Measurements from ENCODE around the gene MYOM3. TPM values are rescaled to one million over a fixed set of nuclear protein-coding genes. Genes with fewer than 3 reads are reported as not detected.
A peak's percentile ranks its signal among the peaks of the same experiment; 100 is the strongest.
"Not testable (repeated sequence)": the region's sequence is repeated elsewhere in the genome, so short reads cannot be mapped to it uniquely, and the experiment has no call there.

The MYOM3 gene
- total RNA-seq, 1 experiment from 2014 or later: 0.03 TPM

DNA sequence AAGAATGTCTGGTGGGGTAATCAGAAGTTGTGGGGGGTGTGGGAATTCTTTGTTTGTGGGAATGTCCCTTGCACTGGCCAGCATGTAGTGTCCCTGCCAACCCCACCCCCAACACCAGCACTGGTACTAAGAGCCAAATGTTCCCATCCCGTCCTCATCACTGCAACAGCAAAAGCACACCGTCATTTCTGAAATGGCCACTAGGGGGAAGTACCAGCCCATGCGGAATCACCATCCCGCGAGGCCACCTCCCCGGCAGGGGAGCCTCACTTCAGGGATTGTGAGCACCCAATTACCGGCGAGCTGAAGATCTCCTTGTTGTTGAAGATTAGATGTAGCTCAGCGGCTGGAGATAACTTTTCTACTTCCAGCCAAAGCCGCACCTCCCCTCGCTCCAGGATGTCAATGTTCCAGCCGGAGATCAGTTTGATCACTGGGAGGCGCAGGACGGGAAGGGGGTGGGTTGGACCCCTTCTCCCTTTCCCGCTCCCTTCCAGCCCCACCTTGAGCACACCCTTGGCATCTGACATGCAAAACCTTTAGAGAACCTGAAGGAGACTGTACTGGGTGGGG, 41.0 kb downstream of the MYOM3 start:
- peak; percentile 90 for DNase-seq
- peak overlapping the region; percentile 25; the same call in 1 of the 2 replicates for H3K4me3 ChIP-seq (ENCODE audit: insufficient read depth, low read depth, low read length)
- H3K27me3 ChIP-seq (ENCODE audit: control insufficient read depth, insufficient read depth, low read length): no peaks in the 10 kb centered on the region; the same call in 1 of the 2 replicates
- no peaks in the 10 kb centered on the region for H3K36me3 ChIP-seq (replicated peaks; ENCODE audit: control insufficient read depth, insufficient read depth, low read length)

DNA sequence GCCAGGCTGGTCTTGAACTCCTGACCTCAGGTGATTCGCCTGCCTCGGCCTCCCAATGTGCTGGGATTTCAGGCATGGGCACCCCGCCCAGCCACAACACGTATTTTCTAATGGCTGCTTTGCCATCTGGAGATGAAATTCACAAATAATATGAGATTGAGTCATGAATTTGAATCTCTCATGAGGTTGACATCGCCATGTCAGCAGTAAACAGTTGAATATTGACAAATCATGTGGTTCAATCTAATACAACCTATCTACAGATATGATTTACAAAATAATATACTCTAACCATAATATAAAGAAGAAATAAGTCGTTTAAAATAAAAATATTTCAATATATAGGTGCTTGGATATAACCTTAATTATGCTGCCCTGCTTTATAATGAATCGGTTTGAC, 42.1 kb downstream of the MYOM3 start:
- no peaks in the 10 kb centered on the region for H3K36me3 ChIP-seq (replicated peaks; ENCODE audit: control insufficient read depth, insufficient read depth, low read length)
- H3K27me3 ChIP-seq (ENCODE audit: control insufficient read depth, insufficient read depth, low read length): no peaks in the 10 kb centered on the region; the same call in 1 of the 2 replicates
- no peak overlapping the region for H3K4me3 ChIP-seq (ENCODE audit: insufficient read depth, low read depth, low read length)
- no peak for DNase-seq

DNA sequence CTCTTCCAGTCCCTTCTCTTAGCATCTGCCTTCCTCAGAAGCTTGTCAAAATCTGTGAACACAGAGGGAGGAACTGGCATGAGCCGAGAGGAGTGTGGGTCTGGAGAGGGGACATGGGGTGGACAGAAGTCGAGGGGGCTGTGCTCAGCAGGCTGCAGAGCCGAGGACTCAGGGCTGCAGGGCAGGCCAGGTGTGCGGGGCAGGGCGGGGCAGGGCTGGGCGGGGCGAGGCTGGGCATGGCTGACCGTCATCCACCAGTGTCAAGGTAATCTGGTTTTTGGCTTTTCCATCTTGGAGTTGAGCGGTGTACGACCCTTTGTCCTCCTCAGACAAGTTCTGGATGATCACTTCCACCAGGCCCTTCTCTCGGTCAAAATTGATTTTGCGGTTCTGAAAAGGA, 44.0 kb downstream of the MYOM3 start:
- DNase-seq: peak; percentile 31
- no peaks in the 10 kb centered on the region for H3K36me3 ChIP-seq (replicated peaks; ENCODE audit: control insufficient read depth, insufficient read depth, low read length)
- no peak overlapping the region for H3K4me3 ChIP-seq (ENCODE audit: insufficient read depth, low read depth, low read length)
- H3K27me3 ChIP-seq (ENCODE audit: control insufficient read depth, insufficient read depth, low read length): no peaks in the 10 kb centered on the region; the same call in 1 of the 2 replicates

DNA sequence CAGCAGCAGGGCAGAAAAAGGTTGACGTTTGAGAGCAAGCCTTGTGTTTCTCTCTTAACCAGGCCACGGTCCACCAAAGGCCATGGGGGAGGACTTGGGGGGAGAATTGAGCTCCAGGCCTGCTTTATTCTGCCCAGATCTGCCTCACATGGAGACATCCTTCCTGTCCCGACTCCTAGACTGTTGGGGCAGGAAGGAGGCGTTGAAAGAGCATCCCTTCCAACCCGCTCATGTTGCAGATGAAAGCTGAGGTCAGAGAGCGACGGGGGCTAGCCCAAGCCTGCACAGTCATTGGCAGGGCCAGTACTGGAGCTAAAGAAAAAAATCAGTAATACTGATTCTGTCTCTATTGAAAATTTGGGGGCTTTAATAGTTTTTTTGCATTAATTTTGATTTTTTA, 46.6 kb downstream of the MYOM3 start:
- Histone ChIP-seq H3K27me3 (ENCODE audit: control insufficient read depth, insufficient read depth, low read length) (no peaks in the 10 kb centered on the region), H3K4me3 (ENCODE audit: insufficient read depth, low read depth, low read length) (no peak overlapping the region), H3K36me3 (replicated peaks; ENCODE audit: control insufficient read depth, insufficient read depth, low read length) (no peaks in the 10 kb centered on the region)
- no peak for DNase-seq

DNA sequence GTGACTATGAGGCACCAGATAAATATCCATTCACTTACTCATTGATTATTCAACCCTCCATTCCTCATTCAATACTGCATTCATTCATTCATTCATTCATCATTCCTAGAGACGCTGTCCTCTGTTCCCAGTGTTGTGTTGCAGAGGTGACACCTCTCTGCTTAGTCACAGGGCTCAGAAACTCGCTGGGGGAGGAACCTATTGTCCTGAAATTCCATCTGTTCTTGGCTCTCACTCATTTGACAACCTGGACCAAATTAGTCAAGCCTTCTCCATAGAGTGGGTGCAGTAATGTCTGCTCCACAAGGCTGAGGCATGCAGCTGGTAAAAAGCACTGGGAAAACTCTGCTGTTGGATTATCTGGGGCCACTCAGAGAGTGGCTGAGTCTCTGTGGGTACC, 49.7 kb downstream of the MYOM3 start:
- Histone ChIP-seq H3K36me3 (replicated peaks; ENCODE audit: control insufficient read depth, insufficient read depth, low read length) (no peaks in the 10 kb centered on the region), H3K27me3 (ENCODE audit: control insufficient read depth, insufficient read depth, low read length) (no peaks in the 10 kb centered on the region), H3K4me3 (ENCODE audit: insufficient read depth, low read depth, low read length) (no peak overlapping the region)
- no peak for DNase-seq

DNA sequence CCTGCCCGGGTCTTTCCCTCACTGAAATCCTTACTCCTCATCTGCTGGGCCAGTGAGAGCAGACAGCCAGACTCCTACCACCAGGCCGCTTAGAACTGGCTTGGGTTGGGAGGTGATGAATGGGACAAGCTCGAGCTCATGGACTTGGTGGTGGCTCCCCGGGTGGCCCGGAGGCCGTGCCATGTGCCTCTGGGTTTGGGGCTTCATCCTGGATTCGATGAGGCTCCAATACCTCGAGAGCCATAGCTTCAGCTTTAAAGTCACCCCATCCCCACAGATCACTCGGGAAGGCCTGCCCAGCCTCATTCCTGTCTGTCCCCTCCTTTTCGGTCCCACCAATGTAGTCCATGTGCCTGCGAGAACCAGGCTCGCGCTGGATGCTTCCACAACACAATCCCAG, 51.5 kb downstream of the MYOM3 start:
- no peaks in the 10 kb centered on the region for H3K36me3 ChIP-seq (replicated peaks; ENCODE audit: control insufficient read depth, insufficient read depth, low read length)
- peak; percentile 13 for DNase-seq
- no peak overlapping the region for H3K4me3 ChIP-seq (ENCODE audit: insufficient read depth, low read depth, low read length)
- H3K27me3 ChIP-seq (ENCODE audit: control insufficient read depth, insufficient read depth, low read length): no peaks in the 10 kb centered on the region

DNA sequence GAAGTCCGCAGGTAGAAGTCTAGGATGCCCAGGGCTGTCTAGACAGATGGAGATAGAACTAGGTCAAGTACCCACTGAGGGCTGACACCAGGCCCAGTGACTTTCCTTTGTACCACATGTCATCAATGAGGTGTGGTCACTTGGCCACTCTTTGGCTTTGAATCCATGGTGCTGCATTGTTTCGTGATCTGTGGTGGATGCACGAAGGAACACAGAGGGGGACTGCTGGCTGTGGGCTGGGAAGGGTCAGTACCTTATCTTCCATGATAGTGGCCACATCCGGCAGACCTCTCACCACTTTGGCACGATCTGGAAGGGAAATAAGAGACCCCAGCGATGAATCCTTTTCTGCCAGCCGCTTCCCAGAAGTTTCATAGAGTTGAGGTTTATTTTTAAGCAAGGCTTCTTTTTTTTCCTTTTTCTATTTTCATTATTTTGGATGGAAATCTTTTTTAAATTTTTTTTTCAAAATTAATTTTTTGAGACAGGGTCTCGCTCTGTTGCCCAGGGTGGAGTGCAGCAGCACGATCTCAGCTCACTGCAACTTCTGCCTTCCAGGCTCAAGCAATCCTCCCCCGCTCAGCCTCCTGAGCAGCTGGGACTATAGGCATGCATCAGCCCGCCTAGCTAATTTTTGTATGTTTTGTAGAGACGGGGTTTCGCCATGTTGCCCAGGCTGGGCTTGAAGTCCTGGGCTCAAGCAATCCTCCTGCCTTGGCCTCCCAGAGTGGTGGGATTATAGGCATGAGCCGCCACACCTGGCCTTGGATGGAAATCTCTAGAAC, 53.1 kb downstream of the MYOM3 start:
- no peak overlapping the region for H3K4me3 ChIP-seq (ENCODE audit: insufficient read depth, low read depth, low read length)

DNA sequence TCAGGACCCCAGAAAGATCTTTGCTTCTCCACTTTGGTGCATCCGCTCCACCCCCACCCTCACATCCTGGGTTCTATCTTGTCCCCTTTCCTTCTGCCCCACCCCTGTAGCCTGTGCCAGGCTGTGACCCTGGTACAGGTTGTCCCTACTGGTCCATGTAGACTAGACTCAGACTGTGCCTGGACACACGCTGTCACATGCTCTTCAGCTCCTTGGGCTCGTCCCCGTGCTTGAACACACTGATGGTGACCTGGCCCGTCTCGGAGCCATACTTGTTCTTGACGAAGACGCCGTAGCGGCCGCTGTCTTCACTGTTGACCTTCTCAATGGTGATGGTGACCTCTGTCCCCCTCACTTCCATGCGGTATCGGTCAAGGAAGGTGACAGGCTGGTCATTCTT, 54.8 kb downstream of the MYOM3 start:
- H3K4me3 ChIP-seq (ENCODE audit: insufficient read depth, low read depth, low read length): no peak overlapping the region
- DNase-seq: peak; percentile 6
- no peaks in the 10 kb centered on the region for H3K36me3 ChIP-seq (replicated peaks; ENCODE audit: control insufficient read depth, insufficient read depth, low read length)
- H3K27me3 ChIP-seq (ENCODE audit: control insufficient read depth, insufficient read depth, low read length): no peaks in the 10 kb centered on the region

More for the DNA sequence above, 53.1 kb downstream of the MYOM3 start:
- Histone ChIP-seq H3K36me3 (replicated peaks; ENCODE audit: control insufficient read depth, insufficient read depth, low read length) (no peaks in the 10 kb centered on the region), H3K27me3 (ENCODE audit: control insufficient read depth, insufficient read depth, low read length) (no peaks in the 10 kb centered on the region)
- DNase-seq: peak; percentile 2

DNA sequence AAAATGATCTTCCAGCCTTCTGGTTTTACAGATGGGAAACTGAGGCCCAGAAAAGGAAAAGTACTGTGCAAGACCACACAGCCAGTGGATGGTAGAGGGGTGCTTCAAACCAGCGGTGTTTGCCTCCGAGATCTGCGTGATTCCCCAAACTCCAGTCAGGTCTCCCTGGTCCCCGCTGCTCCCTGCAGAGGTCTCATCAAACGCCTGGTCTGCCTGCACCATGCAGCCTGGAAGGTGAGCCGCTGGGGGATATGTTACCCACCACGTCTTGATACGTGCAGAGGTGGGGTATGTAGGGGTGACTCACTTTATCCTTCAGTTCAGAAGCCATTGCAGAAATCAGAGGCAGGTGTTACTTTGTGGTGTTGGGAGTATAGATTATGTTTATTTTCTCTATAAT, 56.3 kb downstream of the MYOM3 start:
- H3K36me3 ChIP-seq (replicated peaks; ENCODE audit: control insufficient read depth, insufficient read depth, low read length): no peaks in the 10 kb centered on the region
- H3K27me3 ChIP-seq (ENCODE audit: control insufficient read depth, insufficient read depth, low read length): no peaks in the 10 kb centered on the region
- H3K4me3 ChIP-seq (ENCODE audit: insufficient read depth, low read depth, low read length): no peak overlapping the region
- DNase-seq: peak; percentile 13

DNA sequence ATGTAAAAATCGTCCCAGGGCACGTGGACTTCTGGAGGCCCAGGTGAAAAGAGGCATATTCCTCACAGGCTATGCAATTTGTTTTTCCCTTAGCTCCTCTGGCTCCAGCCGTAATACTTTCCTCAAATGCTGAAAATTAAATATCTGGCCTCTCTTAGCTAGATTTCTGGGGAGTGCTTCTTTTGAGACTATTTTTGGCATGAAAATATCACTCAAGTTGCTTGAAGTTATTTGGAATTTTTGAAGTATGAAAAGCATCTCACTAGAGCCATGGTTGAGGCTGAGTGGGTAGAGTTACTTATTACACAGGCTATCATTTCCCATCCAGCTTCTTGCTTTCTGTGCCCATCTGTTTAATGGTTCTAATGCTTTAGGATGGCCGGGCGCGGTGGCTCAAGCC, 59.7 kb downstream of the MYOM3 start:
- Histone ChIP-seq H3K36me3 (replicated peaks; ENCODE audit: control insufficient read depth, insufficient read depth, low read length) (no peaks in the 10 kb centered on the region), H3K27me3 (ENCODE audit: control insufficient read depth, insufficient read depth, low read length) (no peaks in the 10 kb centered on the region), H3K4me3 (ENCODE audit: insufficient read depth, low read depth, low read length) (no peak overlapping the region)
- DNase-seq: peak; percentile 1

DNA sequence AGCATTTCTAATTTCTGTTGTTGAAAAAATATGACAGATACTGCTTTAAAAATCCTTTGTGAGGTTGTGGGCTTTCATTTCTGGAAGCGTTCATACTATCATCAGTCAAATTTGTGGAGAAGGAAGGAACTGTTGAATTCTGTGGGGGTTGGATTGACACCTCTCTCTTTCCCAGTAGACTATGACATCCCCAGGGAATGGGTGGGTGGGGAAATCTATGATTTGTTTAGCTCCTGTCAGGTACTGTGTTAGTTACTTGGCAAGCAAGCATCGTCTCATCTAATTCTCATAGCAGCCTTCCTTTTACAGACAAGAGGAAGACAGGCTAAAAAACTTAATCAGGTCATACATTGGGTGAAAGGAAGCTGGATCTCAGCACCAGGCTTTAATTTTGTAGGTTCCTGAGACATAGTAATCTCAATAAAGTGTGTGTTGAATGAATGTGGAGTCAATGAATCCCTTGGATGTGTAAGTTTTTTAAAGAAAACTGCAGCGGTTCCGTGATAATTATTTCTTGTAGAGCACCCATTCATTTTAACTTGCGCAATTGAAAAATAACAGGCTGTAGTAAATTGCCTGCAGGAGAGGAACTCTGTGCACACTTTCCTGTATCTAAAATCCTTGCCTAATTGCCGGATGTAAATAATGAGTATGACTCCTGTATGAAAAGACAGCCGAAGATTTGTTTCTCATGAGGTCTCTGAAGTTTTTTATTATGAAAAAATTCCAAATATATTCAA, 60.6 kb downstream of the MYOM3 start:
- no peaks in the 10 kb centered on the region for H3K36me3 ChIP-seq (replicated peaks; ENCODE audit: control insufficient read depth, insufficient read depth, low read length)

DNA sequence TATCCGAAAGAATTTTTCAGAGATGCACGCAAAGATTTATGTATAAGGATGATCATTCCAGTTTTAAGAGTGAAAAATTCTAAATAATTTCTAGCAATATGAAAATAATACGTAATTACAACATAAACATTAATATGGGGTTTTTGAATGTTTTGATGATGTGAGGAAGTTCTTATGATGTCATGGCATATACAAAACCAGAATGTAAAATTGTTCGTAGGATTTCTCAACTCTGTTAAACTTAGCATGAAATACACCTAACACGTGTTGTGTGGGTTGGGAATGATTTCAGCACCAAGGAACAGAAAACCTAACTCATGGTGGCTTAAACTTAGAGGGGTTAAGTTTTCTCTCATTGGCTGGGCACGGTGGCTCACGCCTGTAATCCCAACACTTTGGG, 62.2 kb downstream of the MYOM3 start:
- no peak for DNase-seq
- H3K4me3 ChIP-seq (ENCODE audit: insufficient read depth, low read depth, low read length): no peak overlapping the region
- no peaks in the 10 kb centered on the region for H3K36me3 ChIP-seq (replicated peaks; ENCODE audit: control insufficient read depth, insufficient read depth, low read length)
- no peaks in the 10 kb centered on the region for H3K27me3 ChIP-seq (ENCODE audit: control insufficient read depth, insufficient read depth, low read length)

More for the DNA sequence above, 60.6 kb downstream of the MYOM3 start:
- Histone ChIP-seq H3K27me3 (ENCODE audit: control insufficient read depth, insufficient read depth, low read length) (no peaks in the 10 kb centered on the region), H3K4me3 (ENCODE audit: insufficient read depth, low read depth, low read length) (no peak overlapping the region)
- DNase-seq: peak; percentile 1

DNA sequence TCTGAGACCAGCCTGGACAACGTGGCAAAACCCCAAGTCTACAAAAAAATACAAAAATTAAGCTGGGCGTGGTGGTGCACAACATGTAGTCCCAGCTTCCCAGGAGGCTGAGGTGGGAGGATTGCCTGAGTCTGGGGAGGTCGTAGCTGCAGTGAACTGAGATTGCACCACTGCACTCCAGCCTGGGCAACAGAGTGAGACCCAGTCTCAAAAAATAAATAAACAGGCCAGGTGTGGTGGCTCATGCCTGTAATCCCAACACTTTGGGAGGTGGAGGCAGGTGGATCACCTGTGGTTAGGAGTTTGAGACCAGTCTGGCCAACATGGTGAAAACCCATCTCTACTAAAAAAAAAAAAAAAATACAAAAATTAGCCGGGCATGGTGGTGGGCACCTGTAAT, 63.0 kb downstream of the MYOM3 start:
- H3K4me3 ChIP-seq (ENCODE audit: insufficient read depth, low read depth, low read length); H3K36me3 ChIP-seq (replicated peaks; ENCODE audit: control insufficient read depth, insufficient read depth, low read length); H3K27me3 ChIP-seq (ENCODE audit: control insufficient read depth, insufficient read depth, low read length); DNase-seq: not testable (repeated sequence)

DNA sequence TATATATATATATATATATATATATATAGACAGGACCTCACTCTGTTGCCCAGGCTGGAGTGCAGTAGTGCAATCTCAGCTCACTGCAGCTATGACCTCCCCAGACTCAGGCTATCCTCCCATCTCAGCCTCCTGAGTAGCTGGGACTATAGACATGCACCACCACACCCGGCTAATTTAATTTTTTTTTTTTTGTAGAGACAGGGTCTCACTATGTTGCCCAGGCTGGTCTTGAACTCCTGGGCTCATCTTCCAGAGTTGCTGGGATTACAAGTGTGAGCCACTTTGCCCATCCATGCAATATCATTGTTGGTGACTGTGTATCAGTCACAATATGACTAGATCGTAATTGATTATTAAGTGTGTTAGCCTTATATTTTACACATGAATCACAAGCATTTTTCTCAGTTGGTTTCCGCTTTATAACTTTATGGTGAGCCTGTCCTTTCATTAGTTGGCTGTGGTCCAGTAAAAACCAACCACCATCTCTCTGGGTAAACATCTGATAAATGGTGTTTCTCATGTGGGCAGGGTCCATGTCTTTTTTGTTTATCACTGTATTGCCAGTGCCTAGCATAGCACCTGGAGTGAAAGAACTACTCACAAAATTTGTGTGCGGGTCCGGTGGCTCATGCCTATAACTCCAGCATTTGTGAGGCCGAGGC, 63.6 kb downstream of the MYOM3 start:
- Histone ChIP-seq H3K36me3 (replicated peaks; ENCODE audit: control insufficient read depth, insufficient read depth, low read length) (no peaks in the 10 kb centered on the region), H3K4me3 (ENCODE audit: insufficient read depth, low read depth, low read length) (no peak overlapping the region), H3K27me3 (ENCODE audit: control insufficient read depth, insufficient read depth, low read length) (no peaks in the 10 kb centered on the region)
- DNase-seq: no peak

All from H7 (cell line).